Measurements from ENCODE around the gene CDHR3.
"Not testable (repeated sequence)": the region's sequence is repeated elsewhere in the genome, so short reads cannot be mapped to it uniquely, and the experiment has no call there.

Gene CDHR3

GRCh38 chr7:105963038-105963667 is at the start of gene CDHR3:
TSS of gene CDHR3 (plus strand) at chr7:105963264. CDS start at chr7:105963319, 55 bp downstream.
- no peak for DNase-seq (ENCODE audit: low spot score)

GRCh38 chr7:105913947-105914346 is 49.1 kb upstream of the CDHR3 start:
- no peak for DNase-seq (ENCODE audit: low spot score)

- DNase-seq (ENCODE audit: low spot score): no peak
Measured at GRCh38 chr7:105916603-105917002, 46.5 kb upstream of the CDHR3 start.

GRCh38 chr7:105917659-105918058 is 45.4 kb upstream of the CDHR3 start:
- no peak for DNase-seq (ENCODE audit: low spot score)

GRCh38 chr7:105920766-105921165 is 42.3 kb upstream of the CDHR3 start:
- DNase-seq (ENCODE audit: low spot score): no peak

GRCh38 chr7:105924945-105925344 is 38.1 kb upstream of the CDHR3 start:
- DNase-seq (ENCODE audit: low spot score): peak; percentile 16

GRCh38 chr7:105926131-105926530 is 36.9 kb upstream of the CDHR3 start:
- no peak for DNase-seq (ENCODE audit: low spot score)

- no peak for DNase-seq (ENCODE audit: low spot score)
Measured at GRCh38 chr7:105931179-105931578, 31.9 kb upstream of the CDHR3 start.

- DNase-seq (ENCODE audit: low spot score): no peak
Measured at GRCh38 chr7:105932835-105933477, 30.1 kb upstream of the CDHR3 start.

- no peak for DNase-seq (ENCODE audit: low spot score)
Measured at GRCh38 chr7:105934572-105935185, 28.4 kb upstream of the CDHR3 start.

- no peak for DNase-seq (ENCODE audit: low spot score)
Measured at GRCh38 chr7:105935250-105935649, 27.8 kb upstream of the CDHR3 start.

GRCh38 chr7:105937411-105937810 is 25.7 kb upstream of the CDHR3 start:
- DNase-seq (ENCODE audit: low spot score): no peak

- DNase-seq (ENCODE audit: low spot score): no peak
Measured at GRCh38 chr7:105940109-105940508, 23.0 kb upstream of the CDHR3 start.

- DNase-seq (ENCODE audit: low spot score): no peak
Measured at GRCh38 chr7:105941596-105941995, 21.5 kb upstream of the CDHR3 start.

GRCh38 chr7:105943486-105943885 is 19.6 kb upstream of the CDHR3 start:
- DNase-seq (ENCODE audit: low spot score): no peak

GRCh38 chr7:105945848-105946247 is 17.2 kb upstream of the CDHR3 start:
- no peak for DNase-seq (ENCODE audit: low spot score)

- no peak for DNase-seq (ENCODE audit: low spot score)
Measured at GRCh38 chr7:105951597-105951996, 11.5 kb upstream of the CDHR3 start.

- DNase-seq (ENCODE audit: low spot score): no peak
Measured at GRCh38 chr7:105952917-105953595, 10.0 kb upstream of the CDHR3 start.

- no peak for DNase-seq (ENCODE audit: low spot score)
Measured at GRCh38 chr7:105954711-105955110, 8.4 kb upstream of the CDHR3 start.

GRCh38 chr7:105955651-105956466 is 7.2 kb upstream of the CDHR3 start:
- DNase-seq (ENCODE audit: low spot score): not testable (repeated sequence)

GRCh38 chr7:105958012-105958411 is 5.1 kb upstream of the CDHR3 start:
- DNase-seq (ENCODE audit: low spot score): no peak

- DNase-seq (ENCODE audit: low spot score): no peak
Measured at GRCh38 chr7:105962353-105962752, 711 bp upstream of the CDHR3 start.

Data from CD4-positive, alpha-beta T cell treated with Interleukin-2 at 100 ng/mL for 4 hours (primary cell).